Measurements from ENCODE around the gene COL4A6.

DNA sequence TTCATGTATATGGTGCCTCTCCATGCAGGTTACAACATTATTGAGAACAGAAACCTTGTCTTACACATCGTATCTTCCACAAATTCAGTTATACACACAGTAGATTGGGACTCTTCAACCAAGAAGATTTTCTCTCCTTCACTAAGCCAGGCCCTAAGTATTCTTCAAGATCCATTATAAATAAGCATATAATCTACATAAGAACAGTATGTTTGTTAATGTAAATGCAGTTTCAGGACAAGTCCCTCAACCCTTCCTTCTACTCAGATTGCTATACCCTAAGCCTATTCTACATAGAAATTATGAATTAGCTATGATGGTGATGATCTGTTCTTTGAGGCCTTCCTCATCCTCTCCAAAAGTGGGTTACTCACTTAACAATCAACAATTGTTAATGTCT lies 41.2 kb downstream of the COL4A6 start:
- TF ChIP-seq, protein P1, sequence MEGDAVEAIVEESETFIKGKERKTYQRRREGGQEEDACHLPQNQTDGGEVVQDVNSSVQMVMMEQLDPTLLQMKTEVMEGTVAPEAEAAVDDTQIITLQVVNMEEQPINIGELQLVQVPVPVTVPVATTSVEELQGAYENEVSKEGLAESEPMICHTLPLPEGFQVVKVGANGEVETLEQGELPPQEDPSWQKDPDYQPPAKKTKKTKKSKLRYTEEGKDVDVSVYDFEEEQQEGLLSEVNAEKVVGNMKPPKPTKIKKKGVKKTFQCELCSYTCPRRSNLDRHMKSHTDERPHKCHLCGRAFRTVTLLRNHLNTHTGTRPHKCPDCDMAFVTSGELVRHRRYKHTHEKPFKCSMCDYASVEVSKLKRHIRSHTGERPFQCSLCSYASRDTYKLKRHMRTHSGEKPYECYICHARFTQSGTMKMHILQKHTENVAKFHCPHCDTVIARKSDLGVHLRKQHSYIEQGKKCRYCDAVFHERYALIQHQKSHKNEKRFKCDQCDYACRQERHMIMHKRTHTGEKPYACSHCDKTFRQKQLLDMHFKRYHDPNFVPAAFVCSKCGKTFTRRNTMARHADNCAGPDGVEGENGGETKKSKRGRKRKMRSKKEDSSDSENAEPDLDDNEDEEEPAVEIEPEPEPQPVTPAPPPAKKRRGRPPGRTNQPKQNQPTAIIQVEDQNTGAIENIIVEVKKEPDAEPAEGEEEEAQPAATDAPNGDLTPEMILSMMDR (conservative IDR thresholded peaks at IDR 0.05; ENCODE audit: low read length) = no peak
- no peak for TF ChIP-seq EZH2phosphoT487 (IDR thresholded peaks at IDR 0.05; ENCODE audit: borderline replicate concordance)

Measured in Loucy (cell line).